ENCODE results near the gene ABHD17C.

ABHD17C gene

GRCh38 chr15:80709542-80709941 is 14.4 kb downstream of the ABHD17C start:
- H3K4me3 ChIP-seq (ENCODE audit: low read length), result no peak overlapping the region
- no peak for DNase-seq (ENCODE audit: low read depth)
- TF ChIP-seq CTCF (conservative IDR thresholded peaks at IDR 0.05; ENCODE audit: low read length), result no peak

GRCh38 chr15:80710635-80711554 is 15.8 kb downstream of the ABHD17C start:
- DNase-seq (ENCODE audit: low read depth), result no peak
- no peak for TF ChIP-seq CTCF (conservative IDR thresholded peaks at IDR 0.05; ENCODE audit: low read length)
- no peak overlapping the region for H3K4me3 ChIP-seq (ENCODE audit: low read length)

GRCh38 chr15:80711886-80712285 is 16.8 kb downstream of the ABHD17C start:
- H3K4me3 ChIP-seq (ENCODE audit: low read length), result no peak overlapping the region
- TF ChIP-seq CTCF (conservative IDR thresholded peaks at IDR 0.05; ENCODE audit: low read length), result no peak
- DNase-seq (ENCODE audit: low read depth), result no peak

- DNase-seq (ENCODE audit: low read depth), result no peak
- no peak for TF ChIP-seq CTCF (conservative IDR thresholded peaks at IDR 0.05; ENCODE audit: low read length)
- no peak overlapping the region for H3K4me3 ChIP-seq (ENCODE audit: low read length)
Observed at GRCh38 chr15:80712956-80713355, 17.8 kb downstream of the ABHD17C start.

GRCh38 chr15:80721476-80721875 is 26.4 kb downstream of the ABHD17C start:
- no peak for DNase-seq (ENCODE audit: low read depth)
- no peak for TF ChIP-seq CTCF (conservative IDR thresholded peaks at IDR 0.05; ENCODE audit: low read length)

GRCh38 chr15:80722811-80723210 is 27.7 kb downstream of the ABHD17C start:
- no peak for DNase-seq (ENCODE audit: low read depth)
- H3K4me3 ChIP-seq (ENCODE audit: low read length), result no peak overlapping the region
- no peak for TF ChIP-seq CTCF (conservative IDR thresholded peaks at IDR 0.05; ENCODE audit: low read length)

More at GRCh38 chr15:80721476-80721875, 26.4 kb downstream of the ABHD17C start:
- no peak overlapping the region for H3K4me3 ChIP-seq (ENCODE audit: low read length)

GRCh38 chr15:80727196-80727595 is 32.1 kb downstream of the ABHD17C start:
- H3K4me3 ChIP-seq (ENCODE audit: low read length), result no peak overlapping the region
- no peak for TF ChIP-seq CTCF (conservative IDR thresholded peaks at IDR 0.05; ENCODE audit: low read length)
- peak; percentile 67 for DNase-seq (ENCODE audit: low read depth)

Data from AG10803 (cell line).